ENCODE data around the gene NHLH1. TPM values are rescaled to one million over a fixed set of nuclear protein-coding genes. Genes with fewer than 3 reads are reported as not detected.

The NHLH1 gene
- under 0.01 TPM in 1 of 2 replicates, not detected in the other for total RNA-seq

DNA sequence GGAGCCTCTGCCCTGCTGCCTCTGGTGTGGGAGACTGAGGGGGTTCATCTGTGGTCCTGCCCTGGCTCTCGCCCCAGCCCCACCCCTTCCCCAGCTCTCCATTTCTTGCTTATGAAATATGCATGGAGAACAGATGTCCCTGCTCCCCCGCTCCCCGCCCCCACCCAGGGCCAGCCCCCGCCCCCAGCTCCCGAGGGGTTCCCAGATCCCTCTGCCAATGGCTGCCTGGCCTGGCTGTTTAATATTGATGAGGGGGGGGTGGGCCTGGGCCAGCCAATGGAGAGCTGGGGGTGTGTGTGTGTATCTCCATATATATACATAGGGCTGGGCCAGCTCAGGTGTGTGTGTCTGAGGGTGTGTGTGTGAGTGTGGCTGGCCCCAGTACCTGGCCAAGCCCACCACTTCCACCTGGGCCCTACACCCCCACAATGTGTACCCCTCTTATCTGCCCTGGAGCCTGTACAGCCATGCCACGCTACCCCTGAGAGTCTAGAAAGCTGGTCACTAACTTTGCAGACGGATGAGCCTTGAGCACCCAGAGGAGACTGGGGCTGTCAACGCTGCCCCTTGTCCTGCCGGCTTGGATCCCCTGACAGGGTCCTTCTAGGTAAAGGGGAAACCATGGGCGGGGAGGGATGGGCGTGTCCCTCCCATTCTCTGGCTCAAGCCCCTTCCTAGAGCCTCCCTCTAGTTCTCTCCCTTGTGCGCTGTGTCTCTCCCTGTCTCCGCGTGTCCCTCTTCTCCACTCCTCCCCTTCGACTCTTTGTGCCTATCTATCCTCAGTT, at the start of gene NHLH1:
NHLH1 (plus strand) TSS at position 341 of the 785 bp plus-strand sequence. CDS start 3,661 bp downstream, outside the sequence.

DNA sequence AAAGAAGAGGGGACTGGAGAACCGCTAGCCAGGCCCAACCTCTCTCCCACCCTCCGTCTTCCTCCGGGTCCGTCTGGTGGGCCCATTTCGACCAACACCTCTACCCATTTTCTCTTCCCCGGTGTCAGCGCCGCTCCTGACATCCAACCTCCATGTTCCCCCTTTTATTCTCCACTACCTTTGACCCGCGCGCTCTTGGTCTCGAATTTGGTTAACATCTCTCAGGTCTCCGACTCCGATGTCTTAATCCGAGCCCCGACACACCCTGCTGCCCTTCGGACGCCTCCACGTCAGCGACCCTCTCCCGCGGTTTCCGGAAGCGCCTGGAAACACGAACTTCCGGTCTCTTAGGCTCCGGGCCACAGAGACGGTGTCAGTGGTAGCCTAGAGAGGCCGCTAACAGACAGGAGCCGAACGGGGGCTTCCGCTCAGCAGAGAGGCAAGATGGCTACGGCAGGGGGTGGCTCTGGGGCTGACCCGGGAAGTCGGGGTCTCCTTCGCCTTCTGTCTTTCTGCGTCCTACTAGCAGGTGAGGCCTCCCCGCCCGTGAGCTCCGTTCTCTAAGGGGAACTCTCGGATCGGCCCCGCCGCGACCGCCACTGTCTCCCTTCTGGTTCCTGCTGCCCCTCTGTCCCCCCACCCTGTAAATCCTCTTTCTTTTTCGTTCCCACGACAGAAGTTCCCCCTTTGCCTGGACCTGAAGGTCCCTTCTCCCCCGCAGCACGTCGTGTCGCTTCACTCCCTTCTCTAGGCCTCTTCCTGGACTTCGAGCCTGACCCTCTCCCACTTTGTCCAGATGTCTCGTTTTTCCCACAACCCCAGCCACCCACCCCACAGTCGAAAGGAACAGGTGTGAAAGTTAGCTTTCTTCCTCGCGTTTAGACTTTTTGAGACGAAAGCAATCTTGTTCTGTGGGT, 23.7 kb upstream of the NHLH1 start, which contains the start of the genes COPA and NCSTN:
COPA (minus strand) TSS at position 298 of the 917 bp plus-strand sequence; CDS start at position 218, 80 bp downstream.
NCSTN (plus strand) TSS at position 431 of the 917 bp plus-strand sequence; CDS start at position 445, 14 bp downstream.

DNA sequence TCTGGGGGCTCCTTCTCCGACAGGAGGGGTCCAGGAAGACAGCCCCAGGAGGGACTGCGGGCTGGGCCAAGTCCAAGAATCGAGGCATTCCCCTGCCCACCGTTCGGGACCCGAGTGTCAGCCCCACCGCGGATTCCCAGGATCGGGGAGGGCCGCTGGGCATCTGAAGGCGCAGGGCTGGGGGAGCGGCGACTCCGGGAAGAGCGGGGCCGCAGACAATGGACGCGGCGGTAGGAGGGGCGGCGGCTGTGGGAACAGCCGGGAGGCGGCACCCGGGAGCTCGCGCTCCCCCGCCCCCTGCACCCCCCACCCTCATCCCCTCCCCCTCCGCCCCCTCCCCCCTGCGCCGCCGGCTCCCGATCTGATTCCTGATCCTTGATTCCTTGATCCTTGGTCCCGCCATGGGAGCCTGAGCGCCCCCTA, 33.4 kb downstream of the NHLH1 start, which contains the start of gene VANGL2:
VANGL2 (plus strand) TSS at position 342 of the 423 bp plus-strand sequence. CDS start 15,274 bp downstream, outside the sequence.

Other genes starting within 250 kb of the NHLH1 start
- not detected in 2 replicates for gene ATP1A4, start 215.5 kb upstream of the NHLH1 start, total RNA-seq
- not detected in 2 replicates for gene CASQ1, start 176.5 kb upstream of the NHLH1 start, total RNA-seq
- 38.8 and 50.3 TPM in 2 replicates for gene PEA15, start 161.7 kb upstream of the NHLH1 start, total RNA-seq
- gene DCAF8, start 104.5 kb upstream of the NHLH1 start, total RNA-seq = 90.5 and 94.0 TPM in 2 replicates
- 32.0 and 37.8 TPM in 2 replicates for gene PEX19, start 81.9 kb upstream of the NHLH1 start, total RNA-seq
- 286 and 334 TPM in 2 replicates for gene COPA, start 23.8 kb upstream of the NHLH1 start, total RNA-seq
- 55.2 and 63.5 TPM in 2 replicates for gene NCSTN, start 23.7 kb upstream of the NHLH1 start, total RNA-seq
- under 0.01 TPM in 1 of 2 replicates, not detected in the other for gene VANGL2, start 33.5 kb downstream of the NHLH1 start, total RNA-seq
- not detected in 2 replicates for gene SLAMF6, start 156.2 kb downstream of the NHLH1 start, total RNA-seq
- gene CD84, start 212.4 kb downstream of the NHLH1 start, total RNA-seq = not detected in 2 replicates